Fibroblast of lung (primary cell): ENCODE data around the gene AZIN2.
"Not testable (repeated sequence)": the region's sequence is repeated elsewhere in the genome, so short reads cannot be mapped to it uniquely, and the experiment has no call there.

ENCODE experiments used
- EZH2 ChIP-seq: IDR thresholded peaks from 2 replicates; pipeline ENCODE4 v1.5.1; 2012; ENCODE audit warnings: low read length, control low read depth, mild to moderate bottlenecking; ENCODE audit errors: missing control alignments
- TF ChIP-seq, protein P1 (sequence below), 2 donors: IDR thresholded peaks in 1 of 2; conservative IDR thresholded peaks in 1 of 2; 1 replicate in 1 of 2; 2 replicates in 1 of 2; pipeline ENCODE4 v1.5.1; 2011 to 2012; ENCODE audit warnings: low read length in 2 of 2, control low read depth in 1 of 2, inconsistent platforms in 1 of 2, low read depth in 1 of 2, mild to moderate bottlenecking in 1 of 2

DNA sequence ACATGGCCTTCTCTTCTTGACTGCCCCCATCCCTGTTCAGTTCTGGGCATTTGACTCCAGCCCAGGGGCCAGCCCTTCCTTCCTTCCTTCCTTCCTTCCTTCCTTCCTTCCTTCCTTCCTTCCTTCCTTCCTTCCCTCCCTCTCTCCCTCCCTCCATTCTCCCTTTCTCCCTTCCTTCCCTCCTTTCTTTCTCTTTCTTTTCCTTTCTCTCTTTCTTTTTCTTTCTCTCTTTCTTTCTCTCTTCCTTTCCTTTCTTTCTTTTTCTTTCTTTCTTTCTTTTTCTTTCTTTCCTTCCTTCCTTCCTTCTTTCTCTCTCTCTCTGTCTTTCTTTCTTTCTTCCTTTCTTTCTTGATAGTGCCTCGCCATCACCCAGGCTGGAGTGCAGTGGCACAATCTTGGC, 55.1 kb downstream of the AZIN2 start:
- TF ChIP-seq, protein P1, sequence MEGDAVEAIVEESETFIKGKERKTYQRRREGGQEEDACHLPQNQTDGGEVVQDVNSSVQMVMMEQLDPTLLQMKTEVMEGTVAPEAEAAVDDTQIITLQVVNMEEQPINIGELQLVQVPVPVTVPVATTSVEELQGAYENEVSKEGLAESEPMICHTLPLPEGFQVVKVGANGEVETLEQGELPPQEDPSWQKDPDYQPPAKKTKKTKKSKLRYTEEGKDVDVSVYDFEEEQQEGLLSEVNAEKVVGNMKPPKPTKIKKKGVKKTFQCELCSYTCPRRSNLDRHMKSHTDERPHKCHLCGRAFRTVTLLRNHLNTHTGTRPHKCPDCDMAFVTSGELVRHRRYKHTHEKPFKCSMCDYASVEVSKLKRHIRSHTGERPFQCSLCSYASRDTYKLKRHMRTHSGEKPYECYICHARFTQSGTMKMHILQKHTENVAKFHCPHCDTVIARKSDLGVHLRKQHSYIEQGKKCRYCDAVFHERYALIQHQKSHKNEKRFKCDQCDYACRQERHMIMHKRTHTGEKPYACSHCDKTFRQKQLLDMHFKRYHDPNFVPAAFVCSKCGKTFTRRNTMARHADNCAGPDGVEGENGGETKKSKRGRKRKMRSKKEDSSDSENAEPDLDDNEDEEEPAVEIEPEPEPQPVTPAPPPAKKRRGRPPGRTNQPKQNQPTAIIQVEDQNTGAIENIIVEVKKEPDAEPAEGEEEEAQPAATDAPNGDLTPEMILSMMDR (conservative IDR thresholded peaks at IDR 0.05 in 1 of 2, IDR thresholded peaks at IDR 0.05 in 1 of 2; ENCODE audit: low read depth in 1 of 2, low read length in 2 of 2): not testable (repeated sequence)
- TF ChIP-seq EZH2: not testable (repeated sequence)
